ENCODE results near the gene FOXK1. TPM values are rescaled to one million over a fixed set of nuclear protein-coding genes. Genes with fewer than 3 reads are reported as not detected.

FOXK1 gene
- total and polyA plus RNA-seq, 2 experiments from 2014 or later = 2.3 to 12.7 TPM

- Mint-ChIP-seq H3K36me3 (ENCODE audit: low read depth) (no peaks in the 10 kb centered on the region), H3K27ac (no peak overlapping the region), H3K27me3 (ENCODE audit: insufficient read depth, low read depth, poor library complexity) (peaks cover 1% of the 10 kb centered on the region), H3K4me1 (peaks cover 5% of the 10 kb centered on the region; the same call in 2 of the 3 replicates), H3K9me3 (no peaks in the 10 kb centered on the region; the same call in 2 of the 3 replicates), H3K4me3 (no peak overlapping the region)
- Histone ChIP-seq H2AFZ (no peak overlapping the region), H3K9me2 (ENCODE audit: insufficient read depth) (no peaks in the 10 kb centered on the region), H4K20me1 (replicated peaks; ENCODE audit: insufficient read depth) (no peaks in the 10 kb centered on the region; the same call in 1 of the 2 replicates), H3K27ac (ENCODE audit: low read depth) (no peak overlapping the region), H3K4me2 (no peak overlapping the region), H3F3A (replicated peaks; ENCODE audit: low read depth) (no peaks in the 10 kb centered on the region), H3K27me3 (ENCODE audit: insufficient read depth) (no peaks in the 10 kb centered on the region), H3K79me2 (replicated peaks; ENCODE audit: insufficient read depth) (no peaks in the 10 kb centered on the region), H3K36me3 (ENCODE audit: insufficient read depth) (no peaks in the 10 kb centered on the region), H3K4me1 (ENCODE audit: insufficient read depth) (no peaks in the 10 kb centered on the region), H3K4me3 (no peak overlapping the region)
- no peak for TF ChIP-seq JUNB (IDR thresholded peaks at IDR 0.05; ENCODE audit: unreplicated experiment)
- TF ChIP-seq CREB1 (CRISPR knock-in tag; IDR thresholded peaks at IDR 0.05; ENCODE audit: low read depth) = no peak
- TF ChIP-seq POLR2AphosphoS5 (IDR thresholded peaks at IDR 0.05; ENCODE audit: low read depth) = no peak
- TF ChIP-seq EZH2phosphoT487 (IDR thresholded peaks at IDR 0.05; ENCODE audit: unreplicated experiment) = no peak
- TF ChIP-seq ZNF114 (CRISPR knock-in tag; IDR thresholded peaks at IDR 0.05) = no peak
- no peak for TF ChIP-seq REST (IDR thresholded peaks at IDR 0.05; ENCODE audit: unreplicated experiment)
- no peak for TF ChIP-seq EZH2 (IDR thresholded peaks at IDR 0.05; ENCODE audit: low read depth, unreplicated experiment)
- TF ChIP-seq STAT1 (IDR thresholded peaks at IDR 0.05; ENCODE audit: unreplicated experiment) = no peak
- TF ChIP-seq ETS1 (IDR thresholded peaks at IDR 0.05) = no peak
- no peak for TF ChIP-seq ZNF331 (CRISPR knock-in tag; IDR thresholded peaks at IDR 0.05; ENCODE audit: low read depth)
- TF ChIP-seq NANOG (IDR thresholded peaks at IDR 0.05; ENCODE audit: borderline replicate concordance) = no peak
- ATAC-seq = no peak
- DNase-seq (ENCODE audit: low spot score) = no peak
Observed at GRCh38 chr7:4800487-4800886, 118.4 kb downstream of the FOXK1 start.
